NCI-H446 (cell line): Measurements from ENCODE around the gene CMTM1.
"Not testable (repeated sequence)": the region's sequence is repeated elsewhere in the genome, so short reads cannot be mapped to it uniquely, and the experiment has no call there.

Experiments used
- DNase-seq, 2 experiments: peaks; one replicate each; lab custom pipeline; 2025; lab: John Stamatoyannopoulos, UW

CMTM1 gene

GRCh38 chr16:66592241-66592640 is 26.0 kb downstream of the CMTM1 start:
- no peak for DNase-seq

GRCh38 chr16:66592814-66593213 is 26.6 kb downstream of the CMTM1 start:
- no peak for DNase-seq

- no peak for DNase-seq
Measured at GRCh38 chr16:66594739-66595138, 28.5 kb downstream of the CMTM1 start.

- not testable (repeated sequence) for DNase-seq
Measured at GRCh38 chr16:66596559-66596958, 30.3 kb downstream of the CMTM1 start.

GRCh38 chr16:66596986-66597848 is 31.0 kb downstream of the CMTM1 start:
- no peak for DNase-seq

GRCh38 chr16:66598111-66598510 is 31.9 kb downstream of the CMTM1 start:
- DNase-seq = no peak

- no peak for DNase-seq
Measured at GRCh38 chr16:66599726-66600125, 33.5 kb downstream of the CMTM1 start.

GRCh38 chr16:66600477-66600876 is 34.2 kb downstream of the CMTM1 start:
- DNase-seq = no peak

GRCh38 chr16:66601471-66601870 is 35.2 kb downstream of the CMTM1 start:
- DNase-seq = no peak

GRCh38 chr16:66603537-66604375 is 37.5 kb downstream of the CMTM1 start:
- peak in 1 of 2 experiments; percentile 36 for DNase-seq

- peak in 1 of 2 experiments; percentile 39 for DNase-seq
Measured at GRCh38 chr16:66604376-66605176, 38.3 kb downstream of the CMTM1 start, which contains the start of gene CMTM3. TSS of gene CMTM3 (plus strand) at chr16:66604704. CDS start at chr16:66604806, 102 bp downstream.

GRCh38 chr16:66605177-66605978 is 39.1 kb downstream of the CMTM1 start:
- DNase-seq = no peak

GRCh38 chr16:66605979-66606751 is 39.9 kb downstream of the CMTM1 start:
- DNase-seq = no peak

GRCh38 chr16:66608241-66609138 is 42.3 kb downstream of the CMTM1 start:
- DNase-seq = peak in 1 of 2 experiments; percentile 65

- no peak for DNase-seq
Measured at GRCh38 chr16:66609139-66609510, 42.9 kb downstream of the CMTM1 start.

- DNase-seq = no peak
Measured at GRCh38 chr16:66610111-66610820, 44.0 kb downstream of the CMTM1 start.

- DNase-seq = not testable (repeated sequence)
Measured at GRCh38 chr16:66611911-66612310, 45.7 kb downstream of the CMTM1 start.

GRCh38 chr16:66612422-66612821 is 46.2 kb downstream of the CMTM1 start:
- DNase-seq = no peak
